UCSD-AML1 (cell line): ENCODE results near the gene ADH1C.
"Not testable (repeated sequence)": the region's sequence is repeated elsewhere in the genome, so short reads cannot be mapped to it uniquely, and the experiment has no call there.

Experiments
- DNase-seq: peaks from one replicate; lab custom pipeline; 2025; ENCODE audit not compliant: unreplicated experiment; lab: John Stamatoyannopoulos, UW

The ADH1C gene

DNA sequence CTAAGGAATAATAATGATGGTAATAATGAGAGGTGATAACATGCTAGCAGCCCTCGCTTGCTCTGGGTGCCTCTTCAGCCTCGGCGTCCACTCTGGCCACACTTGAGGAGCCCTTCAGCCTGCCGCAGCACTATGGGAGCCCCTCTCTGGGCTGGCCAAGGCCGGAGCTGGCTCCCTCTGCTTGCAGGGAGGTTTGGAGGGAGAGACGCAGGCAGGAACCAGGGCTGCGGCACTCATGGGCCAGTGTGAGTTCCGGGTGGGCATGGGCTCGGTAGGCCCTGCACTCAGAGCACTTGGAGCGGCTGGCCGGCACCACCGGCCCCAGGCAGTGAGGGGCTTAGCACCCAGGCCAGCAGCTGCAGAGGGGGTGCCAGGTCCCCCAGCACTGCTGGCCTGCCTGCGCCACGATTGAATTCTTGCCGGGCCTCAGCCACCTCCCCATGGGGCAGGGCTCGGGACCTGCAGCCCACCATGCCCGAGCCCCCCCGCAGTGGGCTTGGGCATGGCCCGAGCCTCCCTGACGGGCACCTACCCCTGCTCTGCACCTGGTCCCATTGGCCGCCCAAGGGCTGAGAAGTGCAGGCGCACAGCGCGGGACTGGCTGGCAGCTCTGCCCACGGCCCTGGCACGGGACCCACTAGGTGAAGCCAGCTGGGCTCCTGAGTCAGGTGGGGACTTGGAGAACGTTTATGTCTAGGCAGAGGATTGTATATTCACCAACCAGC lies 7.1 kb upstream of the ADH1C start:
- DNase-seq: no peak

DNA sequence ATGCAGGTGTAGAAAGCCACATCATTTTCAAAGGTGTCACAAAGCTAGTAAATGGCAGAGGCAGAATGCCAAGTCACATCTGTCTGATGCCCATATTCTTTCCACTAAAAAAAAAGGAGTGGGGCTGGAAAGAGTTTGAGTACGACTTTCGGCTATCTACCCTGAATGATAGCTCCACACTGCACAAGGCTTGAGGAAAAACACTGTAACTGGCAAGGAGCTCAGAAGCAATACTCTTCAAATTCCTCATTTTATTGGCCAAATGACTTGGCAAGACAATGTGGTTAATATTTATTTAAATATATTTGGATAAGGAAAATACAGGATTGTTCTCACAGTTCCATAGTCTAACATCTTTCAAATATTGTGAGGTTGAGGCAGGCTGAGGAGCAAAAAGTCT lies 5.4 kb upstream of the ADH1C start:
- DNase-seq: no peak

GRCh38 chr4:99356992-99357391 lies 4.4 kb upstream of the ADH1C start:
- DNase-seq: no peak

DNA sequence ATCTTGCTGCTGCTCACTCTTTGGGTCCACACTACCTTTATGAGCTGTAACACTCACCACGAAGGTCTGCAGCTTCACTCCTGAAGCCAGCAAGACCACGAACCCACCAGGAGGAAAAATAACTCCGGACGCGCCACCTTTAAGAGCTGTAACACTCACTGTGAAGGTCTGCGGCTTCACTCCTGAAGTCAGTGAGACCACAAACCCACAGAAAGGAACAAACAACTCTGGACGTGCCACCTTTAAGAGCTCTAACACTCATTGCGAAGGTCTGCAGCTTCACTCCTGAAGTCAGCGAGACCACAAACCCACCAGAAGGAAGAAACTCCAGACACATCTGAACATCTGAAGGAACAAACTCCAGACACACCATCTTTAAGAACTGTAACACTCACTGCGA lies 3.6 kb upstream of the ADH1C start:
- DNase-seq: not testable (repeated sequence)

GRCh38 chr4:99351487-99351886 lies 1.1 kb downstream of the ADH1C start:
- DNase-seq: no peak

GRCh38 chr4:99349338-99349737 lies 3.2 kb downstream of the ADH1C start:
- DNase-seq: no peak

DNA sequence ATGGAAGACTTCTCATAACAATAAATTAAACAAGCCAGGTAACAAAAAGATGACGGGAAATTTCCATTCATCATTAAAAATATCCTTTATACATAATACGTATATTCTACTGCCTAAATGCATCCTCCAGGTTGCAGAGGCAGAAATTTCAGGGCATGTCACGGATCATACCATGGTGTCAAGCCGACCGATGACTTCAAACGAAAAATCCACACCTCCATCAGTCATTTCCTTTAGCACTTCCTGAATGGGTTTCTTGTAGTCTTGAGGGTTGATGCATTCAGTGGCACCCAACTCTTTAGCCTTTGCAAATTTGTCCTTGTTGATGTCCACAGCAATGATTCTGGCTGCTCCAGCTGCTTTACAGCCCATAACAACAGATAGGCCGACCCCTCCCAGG lies 9.9 kb downstream of the ADH1C start:
- not testable (repeated sequence) for DNase-seq

- DNase-seq: no peak
Measured at GRCh38 chr4:99341426-99341825, 11.1 kb downstream of the ADH1C start.

DNA sequence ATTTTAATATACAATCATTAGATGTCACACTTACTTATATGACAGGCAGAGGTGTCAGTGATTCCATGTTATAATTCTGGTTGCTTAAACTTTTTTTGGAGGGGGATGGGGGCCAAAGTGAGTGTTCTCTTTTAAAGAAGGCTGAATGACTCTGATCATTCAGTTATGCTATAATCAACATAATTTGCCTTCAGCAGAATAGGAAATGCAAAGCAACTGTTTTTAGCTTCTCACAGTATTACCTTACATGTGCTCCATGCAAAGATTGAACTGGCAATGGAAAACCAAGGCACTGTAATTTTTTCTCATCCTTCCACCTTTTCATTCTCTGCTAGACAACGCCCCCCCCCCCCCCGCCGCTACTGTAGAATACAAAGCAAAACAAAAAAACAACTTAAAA lies 13.4 kb downstream of the ADH1C start:
- no peak for DNase-seq

- no peak for DNase-seq
Measured at GRCh38 chr4:99336553-99336952, 16.0 kb downstream of the ADH1C start.

- DNase-seq: no peak
Measured at GRCh38 chr4:99334880-99335279, 17.7 kb downstream of the ADH1C start.

DNA sequence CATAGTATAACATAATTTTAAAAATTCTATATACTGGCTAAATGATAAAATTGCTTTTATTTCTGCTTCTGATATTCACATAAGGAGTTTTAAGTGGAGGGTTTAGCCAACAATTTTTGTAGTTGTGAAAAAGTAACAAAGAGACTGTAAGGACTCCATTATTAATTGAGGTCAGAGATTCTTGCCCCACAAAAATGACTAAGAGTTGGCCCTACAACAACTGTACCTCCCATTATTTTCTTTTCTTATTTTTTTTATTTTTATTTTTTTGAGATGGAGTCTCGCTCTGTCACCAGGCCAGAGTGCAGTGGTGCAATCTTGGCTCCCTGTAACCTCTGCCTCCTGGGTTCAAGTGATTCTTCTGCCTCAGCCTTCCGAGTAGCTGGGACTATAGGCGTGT lies 21.9 kb downstream of the ADH1C start:
- no peak for DNase-seq

GRCh38 chr4:99329876-99330275 lies 22.7 kb downstream of the ADH1C start:
- no peak for DNase-seq

GRCh38 chr4:99324979-99325378 lies 27.6 kb downstream of the ADH1C start:
- no peak for DNase-seq

- DNase-seq: no peak
Measured at GRCh38 chr4:99324361-99324760, 28.2 kb downstream of the ADH1C start.

DNA sequence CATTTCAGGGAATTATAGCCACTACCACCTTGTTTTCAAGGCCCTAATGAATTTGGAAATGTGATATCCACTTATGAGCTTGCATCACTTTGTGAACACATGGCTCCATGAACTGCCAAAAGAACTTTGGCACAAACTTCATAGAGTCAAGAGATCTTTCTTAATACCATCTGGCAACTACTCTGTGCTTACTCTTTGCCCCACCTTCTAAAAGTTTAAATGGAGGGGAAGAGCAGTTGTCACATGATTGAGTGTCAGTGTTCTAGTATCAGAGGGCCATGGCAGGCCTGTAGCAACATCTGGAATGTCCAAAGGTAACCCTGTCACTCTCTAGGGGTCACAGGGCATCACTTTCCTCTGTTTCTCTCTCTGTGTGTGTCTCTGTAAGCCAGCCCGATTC lies 28.8 kb downstream of the ADH1C start:
- DNase-seq: no peak

DNA sequence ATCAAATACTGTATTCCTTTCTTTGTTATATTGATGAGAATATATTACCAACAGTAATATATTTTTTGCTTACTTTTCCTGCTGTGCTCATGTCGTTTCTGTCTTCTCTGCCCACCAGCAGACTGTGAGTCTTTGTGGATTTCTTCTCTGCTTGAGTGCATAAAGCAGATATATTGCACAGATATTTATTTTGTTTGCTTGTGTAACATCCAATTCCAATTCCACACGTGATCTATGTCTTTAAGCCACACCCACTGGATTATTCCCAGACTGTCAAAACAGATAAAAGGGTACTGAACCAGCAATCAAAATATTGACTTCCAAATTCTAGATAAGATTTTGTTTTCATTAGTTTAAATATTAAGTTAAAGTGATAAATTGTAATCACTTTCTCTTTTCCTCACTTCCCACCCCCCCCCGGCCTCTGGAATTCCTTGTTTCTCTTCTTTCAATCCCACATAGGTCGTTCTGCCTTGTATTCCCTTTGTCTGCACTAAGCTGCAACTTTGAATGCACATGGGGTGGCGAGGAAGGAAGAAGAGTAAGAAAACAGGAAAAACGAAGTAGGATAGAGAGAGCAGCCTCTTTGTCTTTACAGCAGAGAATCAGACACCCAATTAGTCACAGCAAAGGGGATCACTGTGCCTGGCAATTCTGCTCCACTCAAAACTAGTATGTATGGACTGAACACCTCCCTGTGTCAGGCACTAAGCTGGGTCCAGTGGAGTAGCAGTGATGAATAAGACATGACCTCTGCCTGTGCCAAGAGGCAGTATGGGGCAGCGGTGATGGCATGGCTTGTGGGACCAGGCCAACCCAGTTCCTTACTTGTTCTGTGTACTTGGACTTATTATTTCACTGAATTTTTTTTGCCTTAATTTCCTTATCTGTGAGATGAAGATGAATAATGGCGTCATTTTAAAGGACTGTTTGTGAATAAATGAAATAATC lies 31.0 kb downstream of the ADH1C start, which contains the start of gene ADH1B:
ADH1B (minus strand) TSS at position 161 of the 951 bp plus-strand sequence; CDS start at position 91, 70 bp downstream.
- DNase-seq: no peak

DNA sequence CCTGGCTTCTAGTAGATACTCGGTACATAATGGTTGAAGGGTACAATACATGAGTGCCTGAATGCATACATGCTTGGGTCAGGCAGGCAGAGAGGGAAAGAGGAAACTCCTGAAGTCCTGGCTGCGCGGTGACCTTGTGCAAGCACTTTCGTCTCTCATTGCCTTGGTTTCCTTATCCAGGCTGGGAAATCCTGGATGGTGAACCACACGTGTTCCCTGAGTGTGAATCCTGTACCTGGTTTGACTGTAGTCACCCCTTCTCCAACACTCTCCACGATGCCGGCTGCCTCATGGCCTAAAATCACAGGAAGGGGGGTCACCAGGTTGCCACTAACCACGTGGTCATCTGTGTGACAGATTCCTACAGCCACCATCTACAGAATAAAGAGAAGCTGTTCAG lies 34.7 kb downstream of the ADH1C start:
- not testable (repeated sequence) for DNase-seq

- no peak for DNase-seq
Measured at GRCh38 chr4:99317354-99317753, 35.2 kb downstream of the ADH1C start.

- no peak for DNase-seq
Measured at GRCh38 chr4:99315839-99316238, 36.7 kb downstream of the ADH1C start.

DNA sequence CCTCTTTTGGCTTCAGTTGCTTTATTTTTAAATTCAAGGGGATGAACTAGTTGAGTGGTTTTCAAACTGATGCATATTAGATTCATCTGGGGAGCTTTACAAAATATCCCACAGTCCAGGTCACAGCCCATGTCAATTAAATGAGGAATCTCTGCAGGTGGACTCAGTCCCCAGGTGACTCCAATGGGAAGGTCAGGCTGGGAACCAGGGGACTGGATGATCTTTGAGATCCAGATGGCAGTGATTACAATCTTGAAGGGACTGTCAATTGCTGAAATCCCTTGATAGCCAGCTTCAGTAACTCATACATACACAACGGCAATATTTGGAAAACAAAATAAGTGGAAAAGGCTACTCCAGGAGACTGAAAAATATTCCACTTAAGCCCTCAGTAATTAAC lies 38.3 kb downstream of the ADH1C start:
- DNase-seq: no peak

DNA sequence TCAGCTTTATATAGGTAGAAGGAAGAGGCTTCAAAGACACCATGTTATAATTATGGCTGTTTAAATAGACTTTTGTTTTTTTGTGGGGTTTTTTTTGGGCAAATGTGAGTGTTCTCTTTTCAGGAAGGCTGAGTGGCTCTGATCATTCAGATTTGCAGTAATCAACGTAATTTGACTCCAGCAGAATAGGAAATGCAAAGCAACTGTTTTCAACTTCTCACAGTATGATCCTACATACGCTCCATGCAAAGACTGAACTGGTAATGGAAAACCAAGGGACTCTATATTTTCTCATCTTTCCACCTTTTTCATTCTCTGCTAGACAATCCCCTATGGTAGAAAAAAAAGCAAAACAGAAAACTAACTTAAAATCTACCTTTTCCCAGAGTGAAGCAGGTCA lies 42.2 kb downstream of the ADH1C start:
- no peak for DNase-seq
